H1 (cell line): ENCODE results near the gene ADK. TPM values are rescaled to one million over a fixed set of nuclear protein-coding genes. Genes with fewer than 3 reads are reported as not detected.

Source experiments
- CTCF ChIA-PET: fragments of 300-600 bp; sonication (Branson Sonifier 250); formaldehyde crosslinking; loops from one replicate; lab custom pipeline; 2021; ENCODE audit not compliant: partially characterized antibody; lab: Charles Lee
- POLR2A ChIA-PET: fragments of 300-600 bp; sonication (Branson Sonifier 250); formaldehyde crosslinking; loops from one replicate; lab custom pipeline; 2021; ENCODE audit warnings: inconsistent platforms; ENCODE audit not compliant: partially characterized antibody; lab: Charles Lee
- DNase-seq, 2 experiments: peaks; one replicate each; pipeline versions ENCODE4 v3.0.0 to v3.0.0-alpha.2; 2010 to 2022; ENCODE audit warnings: low spot score in 2 of 2, low read depth in 1 of 2, mixed read lengths in 1 of 2
- FAIRE-seq: peaks from 2 replicates; lab custom pipeline; 2011; peaks lifted over from hg19 to GRCh38; lab: Jason Lieb, UNC
- H2AFZ ChIP-seq: 2 replicates; pipeline ENCODE4 v1.8.1; 2012; ENCODE audit warnings: low read length, inconsistent platforms
- H2AK5ac ChIP-seq: 2 replicates; pipeline ENCODE4 v1.6.1; 2013; ENCODE audit warnings: low read depth, low read length
- H2BK120ac ChIP-seq: replicated peaks from 2 replicates; pipeline ENCODE3; 2013; ENCODE audit warnings: low read depth, low read length, inconsistent platforms
- H2BK12ac ChIP-seq: 2 replicates; pipeline ENCODE4 v1.6.1; 2013; ENCODE audit warnings: low read depth, low read length
- H2BK15ac ChIP-seq: 2 replicates; pipeline ENCODE4 v1.6.1; 2013; ENCODE audit warnings: low read length
- H2BK20ac ChIP-seq: 2 replicates; pipeline ENCODE4 v1.6.1; 2013; ENCODE audit warnings: low read length
- H2BK5ac ChIP-seq: 2 replicates; pipeline ENCODE4 v1.6.1; 2013; ENCODE audit warnings: low read depth, low read length
- H3K14ac ChIP-seq: 2 replicates; pipeline ENCODE4 v1.6.1; 2013; ENCODE audit warnings: inconsistent platforms; ENCODE audit not compliant: insufficient read length
- H3K18ac ChIP-seq: 2 replicates; pipeline ENCODE4 v1.6.1; 2013; ENCODE audit warnings: low read length; ENCODE audit errors: extremely low read depth
- H3K23ac ChIP-seq: 2 replicates; pipeline ENCODE4 v1.6.1; 2013; ENCODE audit warnings: inconsistent platforms; ENCODE audit not compliant: insufficient read length
- H3K23me2 ChIP-seq: 2 replicates; pipeline ENCODE4 v1.6.1; 2013; ENCODE audit warnings: low read depth, low read length
- H3K27ac ChIP-seq: 2 replicates; pipeline ENCODE4 v1.6.1; 2011; ENCODE audit warnings: low read depth, low read length, inconsistent platforms
- H3K27me3 ChIP-seq, 4 experiments: replicated peaks in 1 of 4; 1 replicate in 1 of 4; 2 replicates in 3 of 4; pipeline versions ENCODE4 v1.6.1 to v1.8.1; 2011 to 2013; ENCODE audit warnings: low read length in 3 of 4, mild to moderate bottlenecking in 3 of 4, inconsistent platforms in 2 of 4, mixed read lengths in 2 of 4, moderate library complexity in 1 of 4; ENCODE audit not compliant: control insufficient read depth in 3 of 4, insufficient read depth in 3 of 4; ENCODE audit errors: extremely low read depth in 1 of 4
- H3K36me3 ChIP-seq, 4 experiments: 2 replicates each; pipeline versions ENCODE4 v1.6.1 to v1.8.1; 2011 to 2013; ENCODE audit warnings: mild to moderate bottlenecking in 4 of 4, low read length in 3 of 4, moderate library complexity in 2 of 4, control low read depth in 1 of 4, inconsistent platforms in 1 of 4; ENCODE audit not compliant: insufficient read depth in 4 of 4, control insufficient read depth in 2 of 4
- H3K4ac ChIP-seq: replicated peaks from 2 replicates; pipeline ENCODE3; 2013; ENCODE audit warnings: low read length, low read depth, mixed read lengths, inconsistent platforms; ENCODE audit not compliant: insufficient read length
- H3K4me1 ChIP-seq, 4 experiments: replicated peaks in 1 of 4; 1 replicate in 1 of 4; 2 replicates in 3 of 4; pipeline versions ENCODE4 v1.6.1 to v1.8.1; 2011 to 2013; ENCODE audit warnings: low read length in 3 of 4, inconsistent platforms in 2 of 4, mixed read lengths in 1 of 4; ENCODE audit not compliant: insufficient read depth in 4 of 4, control insufficient read depth in 3 of 4
- H3K4me2 ChIP-seq, 2 experiments: 2 replicates each; pipeline versions ENCODE4 v1.6.1 to v1.8.1; 2011 to 2013; ENCODE audit warnings: low read depth in 2 of 2, low read length in 2 of 2, control low read depth in 1 of 2, inconsistent platforms in 1 of 2, mild to moderate bottlenecking in 1 of 2; ENCODE audit not compliant: insufficient read depth in 1 of 2
- H3K4me3 ChIP-seq, 4 experiments: fragments of 200-600, 300-600 bp in 1 of 4; sonication (generic), shearing (Covaris generic), sonication (Bioruptor Twin) in 1 of 4; 2 replicates each; pipeline versions ENCODE4 v1.5.1 to v1.8.1; 2011 to 2016; ENCODE audit warnings: low read length in 4 of 4, low read depth in 3 of 4, control low read depth in 2 of 4, inconsistent platforms in 2 of 4, mild to moderate bottlenecking in 2 of 4, mixed read lengths in 1 of 4, moderate library complexity in 1 of 4; ENCODE audit not compliant: insufficient read depth in 2 of 4; ENCODE audit errors: extremely low read depth in 1 of 4
- H3K56ac ChIP-seq: replicated peaks from 2 replicates; pipeline ENCODE3; 2013; ENCODE audit warnings: low read depth, mild to moderate bottlenecking, mixed read lengths, low read length, inconsistent platforms; ENCODE audit not compliant: insufficient read length
- H3K79me1 ChIP-seq: 2 replicates; pipeline ENCODE4 v1.6.1; 2013; ENCODE audit warnings: low read depth, low read length, control low read depth
- H3K79me2 ChIP-seq, 2 experiments: 2 replicates each; pipeline versions ENCODE4 v1.6.1 to v1.8.1; 2012 to 2013; ENCODE audit warnings: low read length in 2 of 2, mild to moderate bottlenecking in 2 of 2, inconsistent platforms in 1 of 2; ENCODE audit not compliant: insufficient read depth in 2 of 2, control insufficient read depth in 1 of 2
- H3K9ac ChIP-seq, 4 experiments: replicated peaks in 1 of 4; 1 replicate in 1 of 4; 2 replicates in 3 of 4; pipeline versions ENCODE4 v1.6.1 to v1.8.1; 2011 to 2013; ENCODE audit warnings: low read depth in 3 of 4, low read length in 3 of 4, control low read depth in 2 of 4, mild to moderate bottlenecking in 2 of 4, moderate library complexity in 2 of 4, inconsistent platforms in 1 of 4; ENCODE audit errors: extremely low read depth in 1 of 4
- H3K9me3 ChIP-seq, 2 experiments: 2 replicates each; pipeline versions ENCODE4 v1.6.1 to v1.8.1; 2012 to 2013; ENCODE audit warnings: mild to moderate bottlenecking in 2 of 2, moderate library complexity in 2 of 2, control low read depth in 1 of 2, inconsistent platforms in 1 of 2, low read depth in 1 of 2, low read length in 1 of 2, mixed read lengths in 1 of 2; ENCODE audit not compliant: insufficient read depth in 2 of 2
- H4K20me1 ChIP-seq, 2 experiments: replicated peaks in 1 of 2; 2 replicates each; pipeline versions ENCODE3 to v1.8.1; 2011 to 2013; ENCODE audit warnings: inconsistent platforms in 2 of 2, low read length in 2 of 2, mild to moderate bottlenecking in 1 of 2; ENCODE audit not compliant: insufficient read depth in 2 of 2, control insufficient read depth in 1 of 2
- H4K5ac ChIP-seq: 2 replicates; pipeline ENCODE4 v1.6.1; 2013; ENCODE audit warnings: low read length, low read depth, mixed read lengths, inconsistent platforms; ENCODE audit not compliant: insufficient read length
- H4K8ac ChIP-seq: 2 replicates; pipeline ENCODE4 v1.8.0; 2013; ENCODE audit warnings: mild to moderate bottlenecking, moderate library complexity, low read length, inconsistent platforms; ENCODE audit not compliant: insufficient read depth; ENCODE audit errors: extremely low read depth
- H4K91ac ChIP-seq: replicated peaks from 2 replicates; pipeline ENCODE3; 2013; ENCODE audit warnings: low read length, mixed read lengths, inconsistent platforms; ENCODE audit not compliant: insufficient read length
- BCL11A ChIP-seq, 2 experiments: IDR thresholded peaks; one replicate each; pipeline ENCODE4 v1.6.1; 2011; ENCODE audit warnings: low read depth in 2 of 2, low read length in 2 of 2, mild to moderate bottlenecking in 2 of 2
- EGR1 ChIP-seq: IDR thresholded peaks from 2 replicates; pipeline ENCODE4 v1.6.1; 2011; ENCODE audit warnings: low read depth, low read length, borderline replicate concordance
- EP300 ChIP-seq, 2 experiments: IDR thresholded peaks; 1 replicate in 1 of 2; 2 replicates in 1 of 2; pipeline ENCODE4 v1.6.1; 2011 to 2012; ENCODE audit warnings: low read depth in 2 of 2, low read length in 2 of 2, mild to moderate bottlenecking in 2 of 2, borderline replicate concordance in 1 of 2, inconsistent platforms in 1 of 2, moderate library complexity in 1 of 2
- JUN ChIP-seq: IDR thresholded peaks from 2 replicates; pipeline ENCODE4 v1.6.1; 2011; ENCODE audit warnings: low read depth, mild to moderate bottlenecking, improper control_type of control experiment, low read length
- KDM1A ChIP-seq: fragments of 200-600, 300-600 bp; sonication (generic); IDR thresholded peaks from 2 replicates; pipeline ENCODE4 v1.7.1; 2016; ENCODE audit warnings: mild to moderate bottlenecking, low read length, borderline replicate concordance
- KDM5A ChIP-seq: fragments of 200-600 bp; IDR thresholded peaks from 2 replicates; pipeline ENCODE4 v1.7.1; 2012; ENCODE audit warnings: mild to moderate bottlenecking, low read length, inconsistent platforms, mixed read lengths
- NANOG ChIP-seq: IDR thresholded peaks from 2 replicates; pipeline ENCODE4 v1.6.1; 2011; ENCODE audit warnings: low read length, low read depth, mild to moderate bottlenecking, inconsistent platforms; ENCODE audit not compliant: insufficient read depth, poor library complexity, severe bottlenecking
- NRF1 ChIP-seq: IDR thresholded peaks from 2 replicates; pipeline ENCODE4 v1.6.1; 2011; ENCODE audit warnings: mild to moderate bottlenecking, low read depth, low read length, improper control_type of control experiment
- RBBP5 ChIP-seq: IDR thresholded peaks from 2 replicates; pipeline ENCODE4 v1.7.1; 2012; ENCODE audit warnings: low read depth, mild to moderate bottlenecking, inconsistent platforms, low read length, moderate library complexity, borderline replicate concordance
- SP1 ChIP-seq: IDR thresholded peaks from 2 replicates; pipeline ENCODE4 v1.6.1; 2011; ENCODE audit warnings: low read depth, low read length
- SP4 ChIP-seq: IDR thresholded peaks from 2 replicates; pipeline ENCODE4 v1.6.1; 2012; ENCODE audit warnings: low read length, inconsistent platforms
- SRF ChIP-seq: IDR thresholded peaks from 2 replicates; pipeline ENCODE4 v1.6.1; 2011; ENCODE audit warnings: mild to moderate bottlenecking, low read depth, low read length, moderate library complexity
- TAF7 ChIP-seq: optimal IDR thresholded peaks from 2 replicates; pipeline ENCODE3; 2011; ENCODE audit warnings: low read depth, mild to moderate bottlenecking, inconsistent platforms, low read length, moderate library complexity, borderline replicate concordance
- WGBS, 2 experiments: shearing (Covaris generic) in 1 of 2; methylation state at CpG; one replicate each; pipeline versions ENCODE4 v1.1.6 to v1.1.7; 2013 to 2015; ENCODE audit warnings: low lambda C conversion rate in 2 of 2, mixed read lengths in 2 of 2, inconsistent platforms in 1 of 2, low coverage in 1 of 2, missing lambda C conversion rate in 1 of 2; ENCODE audit not compliant: insufficient replicate concordance in 2 of 2, insufficient coverage in 1 of 2, insufficient read length in 1 of 2; ENCODE audit errors: extremely low coverage in 1 of 2, missing lambda C conversion rate in 1 of 2; 5-methylcytosine and 5-hydroxymethylcytosine counted together
- polyA plus RNA-seq, 7 experiments: library from polyadenylated mRNA; depleted of rRNA in 3 of 7; stranded (reverse) in 5 of 7; unstranded in 2 of 7; fragments of >200 nt in 5 of 7; fragments of 200-250 nt in 2 of 7; gene quantifications; 1 replicate in 5 of 7; 2 replicates in 1 of 7; 4 replicates in 1 of 7; pipeline versions ENCODE4 v1.2.1 to v1.2.3, GENCODE V29; 2011 to 2013; ENCODE audit warnings: missing spikeins in 2 of 7, mixed read lengths in 2 of 7
- total RNA-seq: library from RNA; stranded (reverse); fragmentation: NEBNext Ultra II Directional; extraction: Animal tissue kit (Norgen Biotek cat#: 25700); gene quantifications from 2 replicates; pipeline ENCODE4 v1.2.1, GENCODE V29; 2021
- TF ChIP-seq, protein P1 (sequence below): IDR thresholded peaks from 2 replicates; pipeline ENCODE4 v1.6.1; 2012; ENCODE audit warnings: inconsistent platforms

The ADK gene
- total and polyA plus RNA-seq, 2 of the 8 experiments (the other 6 are each of a cell fraction or from before 2014, with no cell fraction given): 12.3 to 42.4 TPM

- H3K14ac ChIP-seq: no peak overlapping the region
- no peak for FAIRE-seq
- H3K23ac ChIP-seq: no peak overlapping the region
- H3K56ac ChIP-seq: no peak overlapping the region
- CTCF ChIA-PET: no interaction called here
- 87% methylated on average over 3 of the region's 3 CpGs; no CpG with 5 or more reads in 1 of the 2 experiments for WGBS, 2 experiments
- H3K23me2 ChIP-seq: no peaks in the 10 kb centered on the region
- H2BK120ac ChIP-seq: no peak overlapping the region
- no peak overlapping the region for H2BK12ac ChIP-seq
- no peak overlapping the region for H3K4me3 ChIP-seq
- TF ChIP-seq, protein P1, sequence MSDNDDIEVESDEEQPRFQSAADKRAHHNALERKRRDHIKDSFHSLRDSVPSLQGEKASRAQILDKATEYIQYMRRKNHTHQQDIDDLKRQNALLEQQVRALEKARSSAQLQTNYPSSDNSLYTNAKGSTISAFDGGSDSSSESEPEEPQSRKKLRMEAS: no peak
- TF ChIP-seq JUN (no peak), KDM1A (no peak), EGR1 (no peak), RBBP5 (no peak), NRF1 (no peak), NANOG (no peak), KDM5A (no peak), TAF7 (no peak), SRF (no peak), BCL11A (IDR thresholded peaks at IDR 0.05; ENCODE audit: low read depth in 2 of 2, low read length in 2 of 2) (no peak), EP300 (IDR thresholded peaks at IDR 0.05; ENCODE audit: borderline replicate concordance in 1 of 2, low read depth in 2 of 2, low read length in 2 of 2) (no peak), SP1 (no peak), SP4 (no peak)
- no peak overlapping the region for H2BK15ac ChIP-seq
- H3K4me2 ChIP-seq: no peak overlapping the region
- no peak overlapping the region for H3K27ac ChIP-seq
- H3K9me3 ChIP-seq: no peaks in the 10 kb centered on the region
- H3K79me1 ChIP-seq: no peaks in the 10 kb centered on the region
- H2BK20ac ChIP-seq: no peak overlapping the region
- no peak overlapping the region for H4K8ac ChIP-seq
- H3K36me3 ChIP-seq: no peaks in the 10 kb centered on the region
- DNase-seq: no peak
- H3K79me2 ChIP-seq: no peaks in the 10 kb centered on the region
- no peaks in the 10 kb centered on the region for H4K20me1 ChIP-seq
- POLR2A ChIA-PET: no interaction called here
- no peak overlapping the region for H3K4ac ChIP-seq
- no peak overlapping the region for H4K5ac ChIP-seq
- no peaks in the 10 kb centered on the region for H3K27me3 ChIP-seq
- H4K91ac ChIP-seq: no peak overlapping the region
- H2AK5ac ChIP-seq: no peak overlapping the region
- H2AFZ ChIP-seq: no peak overlapping the region
- no peak overlapping the region for H2BK5ac ChIP-seq
- no peak overlapping the region for H3K9ac ChIP-seq
- H3K18ac ChIP-seq: no peak overlapping the region
- H3K4me1 ChIP-seq: no peaks in the 10 kb centered on the region
Observed at GRCh38 chr10:74436523-74437170, 285.6 kb downstream of the ADK start.
